ENCODE results near the gene NEK10. TPM values are rescaled to one million over a fixed set of nuclear protein-coding genes. Genes with fewer than 3 reads are reported as not detected.

Gene NEK10
- total and polyA plus RNA-seq, 2 donors (not counting 1 experiment from before 2014, with no cell fraction given) = 0.49 to 0.55 TPM

DNA sequence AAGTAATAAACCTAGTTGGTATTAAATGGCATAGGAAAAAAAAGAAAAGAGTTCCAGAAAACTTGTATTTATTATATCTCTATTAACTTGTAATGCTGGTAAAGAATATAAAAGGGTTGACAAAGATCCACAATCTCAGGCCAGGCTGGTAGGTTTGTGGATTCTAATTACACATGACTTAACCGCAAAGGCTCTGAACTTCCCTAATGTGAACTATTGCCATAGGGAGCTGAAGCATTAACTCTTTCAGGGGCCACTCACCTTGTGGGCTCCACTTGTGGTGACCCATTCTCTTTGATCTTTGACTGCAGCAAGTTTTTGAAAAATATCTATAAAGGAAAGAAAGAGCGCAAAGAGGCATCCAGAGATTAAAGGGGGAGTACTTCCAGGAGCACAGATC lies 58.5 kb downstream of the NEK10 start:
- DNase-seq = no peak
- TF ChIP-seq EZH2 (IDR thresholded peaks at IDR 0.05; ENCODE audit: borderline replicate concordance, insufficient read depth, low read depth, low read length, poor library complexity, severe bottlenecking) (no peak), CTCF (IDR thresholded peaks at IDR 0.05) (no peak)
- H3K4me3 Mint-ChIP-seq = no peak overlapping the region

DNA sequence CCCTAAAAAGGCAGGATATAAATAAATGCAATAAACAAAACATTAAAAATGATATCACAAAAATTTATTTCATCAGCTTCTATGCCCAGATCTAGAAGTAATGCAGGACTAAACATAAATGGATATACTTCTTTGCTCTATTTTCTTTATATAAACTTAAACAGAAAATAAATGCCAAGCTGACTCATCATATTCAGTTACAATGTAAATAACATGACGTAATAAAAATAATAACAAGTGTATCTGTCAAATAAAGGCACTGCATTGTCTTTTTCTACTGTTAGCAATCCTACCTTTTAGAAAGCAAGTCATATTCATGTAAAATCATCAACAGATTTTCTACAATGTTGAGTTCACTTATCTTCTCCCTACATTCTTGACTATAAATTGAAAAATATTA lies 61.6 kb downstream of the NEK10 start:
- Mint-ChIP-seq H3K27ac (no peak overlapping the region), H3K4me3 (no peak overlapping the region), H3K4me1 (no peaks in the 10 kb centered on the region), H3K27me3 (no peaks in the 10 kb centered on the region), H3K9me3 (ENCODE audit: insufficient read depth) (no peaks in the 10 kb centered on the region)
- ChIA-PET CTCF (no interaction called here), POLR2A (no interaction called here)
- DNase-seq (no peak), ATAC-seq (ENCODE audit: low read depth) (no peak)
- Histone ChIP-seq H3K27me3 (replicated peaks in 1 of 4; ENCODE audit: control extremely low read depth in 1 of 4, control insufficient read depth in 3 of 4, insufficient read depth in 4 of 4, low read length in 3 of 4) (no peaks in the 10 kb centered on the region), H3K4me2 (replicated peaks; ENCODE audit: low read depth, low read length, poor library complexity, severe bottlenecking) (no peak overlapping the region), H3K79me2 (ENCODE audit: control insufficient read depth, insufficient read depth, low read length) (no peaks in the 10 kb centered on the region), H3K4me3 (ENCODE audit: control extremely low read depth in 1 of 5, extremely low read depth in 1 of 5, insufficient read depth in 1 of 5, low read depth in 2 of 5, low read length in 4 of 5) (no peak overlapping the region), H3K27ac (ENCODE audit: low read length in 2 of 2) (no peak overlapping the region), H3K4me1 (ENCODE audit: control insufficient read depth in 2 of 2, insufficient read depth in 2 of 2, low read length in 2 of 2) (no peaks in the 10 kb centered on the region), H4K20me1 (ENCODE audit: control insufficient read depth, insufficient read depth, low read length, poor library complexity, severe bottlenecking) (no peaks in the 10 kb centered on the region), H2AFZ (ENCODE audit: insufficient read depth, low read depth, low read length, poor library complexity, severe bottlenecking) (no peak overlapping the region), H3K36me3 (replicated peaks in 1 of 2; ENCODE audit: control extremely low read depth in 1 of 2, control insufficient read depth in 1 of 2, extremely low read depth in 1 of 2, insufficient read depth in 2 of 2, low read length in 1 of 2) (no peaks in the 10 kb centered on the region), H3K9ac (ENCODE audit: low read length) (no peak overlapping the region), H3K9me3 (ENCODE audit: control extremely low read depth in 1 of 3, control insufficient read depth in 2 of 3, insufficient read depth in 1 of 3, low read length in 2 of 3) (no peaks in the 10 kb centered on the region)
- no peak for TF ChIP-seq EZH2 (IDR thresholded peaks at IDR 0.05; ENCODE audit: borderline replicate concordance, insufficient read depth, low read depth, low read length, poor library complexity, severe bottlenecking)
- TF ChIP-seq CTCF (IDR thresholded peaks at IDR 0.05) = no peak
- intact Hi-C loops (cut with micrococcal nuclease) = no loop called here
- WGBS (ENCODE audit: insufficient coverage) = no CpG with 5 or more reads among the region's 1 CpG

More for the DNA sequence above, 58.5 kb downstream of the NEK10 start:
- no peaks in the 10 kb centered on the region for H3K27me3 Mint-ChIP-seq
- no peak for ATAC-seq (ENCODE audit: low read depth)
- no peaks in the 10 kb centered on the region for H3K4me1 Mint-ChIP-seq
- no peak overlapping the region for H2AFZ ChIP-seq (ENCODE audit: insufficient read depth, low read depth, low read length, poor library complexity, severe bottlenecking)
- H3K27me3 ChIP-seq (replicated peaks in 1 of 4; ENCODE audit: control extremely low read depth in 1 of 4, control insufficient read depth in 3 of 4, insufficient read depth in 4 of 4, low read length in 3 of 4) = no peaks in the 10 kb centered on the region
- no peaks in the 10 kb centered on the region for H3K9me3 ChIP-seq (ENCODE audit: control extremely low read depth in 1 of 3, control insufficient read depth in 2 of 3, insufficient read depth in 1 of 3, low read length in 2 of 3)
- ChIA-PET POLR2A (no interaction called here), CTCF (interaction anchor here (0.6 to 6.5 kb wide), 8 partner anchors 157 to 1017 kb away, joined by 3 to 35 read pairs (median 4); no protein-coding TSS in a partner anchor)
- H3K36me3 ChIP-seq (replicated peaks in 1 of 2; ENCODE audit: control extremely low read depth in 1 of 2, control insufficient read depth in 1 of 2, extremely low read depth in 1 of 2, insufficient read depth in 2 of 2, low read length in 1 of 2) = no peaks in the 10 kb centered on the region
- H3K27ac ChIP-seq (ENCODE audit: low read length in 2 of 2) = no peak overlapping the region
- H3K9me3 Mint-ChIP-seq (ENCODE audit: insufficient read depth) = no peaks in the 10 kb centered on the region
- intact Hi-C loops (cut with micrococcal nuclease) = no loop called here
- no peaks in the 10 kb centered on the region for H3K4me1 ChIP-seq (ENCODE audit: control insufficient read depth in 2 of 2, insufficient read depth in 2 of 2, low read length in 2 of 2)
- no peak overlapping the region for H3K4me2 ChIP-seq (replicated peaks; ENCODE audit: low read depth, low read length, poor library complexity, severe bottlenecking)
- 100% methylated on average over 1 of the region's 2 CpGs for WGBS (ENCODE audit: insufficient coverage)
- no peak overlapping the region for H3K9ac ChIP-seq (ENCODE audit: low read length)
- no peak overlapping the region for H3K27ac Mint-ChIP-seq
- no peak overlapping the region for H3K4me3 ChIP-seq (ENCODE audit: control extremely low read depth in 1 of 5, extremely low read depth in 1 of 5, insufficient read depth in 1 of 5, low read depth in 2 of 5, low read length in 4 of 5)
- no peaks in the 10 kb centered on the region for H3K79me2 ChIP-seq (ENCODE audit: control insufficient read depth, insufficient read depth, low read length)
- no peaks in the 10 kb centered on the region for H4K20me1 ChIP-seq (ENCODE audit: control insufficient read depth, insufficient read depth, low read length, poor library complexity, severe bottlenecking)

Measured in B cell (primary cell).